HEK293T (cell line): Measurements from ENCODE around the gene CD177.

Source experiments
- HDGF ChIP-seq: fragments of 450-650 bp; IDR thresholded peaks from 2 replicates; pipeline ENCODE4 v1.6.1; 2017; ENCODE audit warnings: antibody characterized with exemption, borderline replicate concordance
- SUZ12 ChIP-seq: fragments of 450-650 bp; IDR thresholded peaks from 2 replicates; pipeline ENCODE4 v1.6.1; 2016; ENCODE audit warnings: mild to moderate bottlenecking

GRCh38 chr19:43315851-43316250 lies 37.6 kb upstream of the CD177 start:
- TF ChIP-seq HDGF: no peak
- no peak for TF ChIP-seq SUZ12
